Heart left ventricle (tissue), 16 donors: ENCODE results near the gene ARAP3. TPM values are rescaled to one million over a fixed set of nuclear protein-coding genes. Genes with fewer than 3 reads are reported as not detected.
A peak's percentile ranks its signal among the peaks of the same experiment; 100 is the strongest.

Experiments
- ATAC-seq, 4 donors: fragments of 200-7000 bp; cut with Tn5 transposase; one replicate each; pipeline ENCODE4 v1.9.1; 2020 to 2022; ENCODE audit warnings: moderate library complexity in 4 of 4, mild to moderate bottlenecking in 3 of 4, moderate number of reproducible peaks in 1 of 4
- DNase-seq, 5 donors: peaks; one replicate each; pipeline ENCODE4 v3.0.0-alpha.2; 2020
- H3K27ac ChIP-seq, 12 donors: fragments of 200-600 bp; sonication (generic) in 4 of 12; one replicate each; pipeline versions ENCODE4 v1.5.0 to v1.8.0; 2016 to 2022; ENCODE audit warnings: mild to moderate bottlenecking in 2 of 12
- H3K27me3 ChIP-seq, 9 donors: fragments of 200-600 bp; sonication (generic) in 2 of 9; one replicate each; pipeline versions ENCODE4 v1.5.1 to v1.8.0; 2016 to 2022; ENCODE audit warnings: mild to moderate bottlenecking in 3 of 9
- H3K36me3 ChIP-seq, 9 donors: fragments of 200-600 bp; sonication (generic) in 2 of 9; one replicate each; pipeline versions ENCODE4 v1.5.0 to v1.8.0; 2018 to 2022; ENCODE audit warnings: mild to moderate bottlenecking in 2 of 9
- H3K4me1 ChIP-seq, 12 donors: fragments of 200-600 bp; sonication (generic) in 4 of 12; one replicate each; pipeline versions ENCODE4 v1.5.0 to v1.8.0; 2016 to 2022; ENCODE audit warnings: mild to moderate bottlenecking in 3 of 12
- H3K4me3 ChIP-seq, 12 donors: fragments of 200-600 bp; sonication (generic) in 4 of 12; one replicate each; pipeline versions ENCODE4 v1.5.0 to v1.8.0; 2017 to 2022; ENCODE audit warnings: mild to moderate bottlenecking in 9 of 12, moderate library complexity in 4 of 12
- H3K9me3 ChIP-seq, 12 donors: fragments of 200-600 bp; sonication (generic) in 4 of 12; one replicate each; pipeline versions ENCODE4 v1.5.0 to v1.8.0; 2016 to 2022; ENCODE audit warnings: mild to moderate bottlenecking in 1 of 12
- CTCF ChIP-seq, 12 donors: fragments of 200-600 bp; sonication (generic) in 4 of 12; IDR thresholded peaks; one replicate each; pipeline versions ENCODE4 v1.5.0 to v1.8.0; 2018 to 2022; ENCODE audit warnings: antibody characterized with exemption in 12 of 12, mild to moderate bottlenecking in 5 of 12
- POLR2A ChIP-seq, 2 donors: fragments of 450-650 bp; IDR thresholded peaks; one replicate each; pipeline ENCODE4 v1.6.1; 2017; ENCODE audit warnings: antibody characterized with exemption in 2 of 2, mild to moderate bottlenecking in 2 of 2, moderate library complexity in 2 of 2
- WGBS, 4 donors: extraction: QIAGEN DNeasy Blood & Tissue Kit in 2 of 4; methylation state at CpG; one replicate each; pipeline versions ENCODE4 v1.1.5 to v1.1.7; 2013 to 2018; 5-methylcytosine and 5-hydroxymethylcytosine counted together
- intact Hi-C, 10 donors: fragments of 100-400 bp; cut with DNase I; formaldehyde crosslinking; loops; one replicate each; pipeline versions ENCODE4 v1.11.1 to v1.14.2; 2022
- polyA plus RNA-seq, 2 donors: library from polyadenylated mRNA; stranded (reverse); fragments of 200-250 nt; gene quantifications; one replicate each; pipeline ENCODE4 v1.2.3, GENCODE V29; 2013
- total RNA-seq, 9 donors: library from RNA; depleted of rRNA in 2 of 9; stranded (reverse); fragments of >200 nt in 2 of 9; fragmentation: NEBNext Ultra II Directional in 3 of 9; extraction: Animal tissue kit (Norgen Biotek cat#: 25700) in 3 of 9; gene quantifications; one replicate each; pipeline versions ENCODE4 v1.1.0 to v1.2.4, GENCODE V29; 2016 to 2023
- donor health status: ischemic (EF 13 %, LVEDD 7.1; RV severe dilation, severe dysfunction).
- donor health status: healthy with polysubstance abuse.
- donor health status: DM: no; HTN: yes; CAD: no.
- donor health status: DM: no; HTN: no; CAD: no.
- donor health status: ischemic (EF 25% LVEDD 6.9; RV normal size, moderate dysfunction).
- donor health status: ischemic (EF 25% LVEDD 5.7; RV mildly dilated, moderate dysfunction).
- donor health status: healthy.
- donor health status: DM: yes; HTN: yes; CAD: no.
- donor health status: ischemic (EF 35%, LVEDD 5.7; RV mildly dilated, moderate dysfunction).
- donor health status: nonischemic (EF 11% LVEDD 7.7; RV severe dilation, severe dysfunction).
- donor health status: DM: yes; HTN: yes; CAD: no.
- donor health status: PGD.
- donor health status: ischemic (EF 29% LVEDD 5.4; RV normal size, mild dysfunction).
- donor health status: nonischemic (EF 23%, LVEDD 6.1; RV moderate dilation, normal function).

Gene ARAP3
- total and polyA plus RNA-seq, 11 donors: 8.9 to 20.5 (median 13.8) TPM

- Histone ChIP-seq H3K9me3 (no peaks in the 10 kb centered on the region), H3K36me3 (no peaks in the 10 kb centered on the region), H3K4me3 (no peak overlapping the region), H3K4me1 (peaks cover 0 to 23% (median 15%) of the 10 kb centered on the region in 12 donors), H3K27ac (no peak overlapping the region), H3K27me3 (peaks cover 0 to 34% (median 9%) of the 10 kb centered on the region in 9 donors)
- intact Hi-C loops: loop anchor here in 2 of 10 donors (5.0 kb wide), 2 partner anchors 52 to 107 kb away; no protein-coding TSS in a partner anchor
- no peak for TF ChIP-seq POLR2A (IDR thresholded peaks at IDR 0.05)
- TF ChIP-seq CTCF (IDR thresholded peaks at IDR 0.05): no peak
- WGBS, 4 donors: 72 to 77% (median 73%) methylated on average over 1 of the region's 1 CpG
- no peak for ATAC-seq
- no peak for DNase-seq
Measured at GRCh38 chr5:141705469-141705868, 23.4 kb upstream of the ARAP3 start.

- no peak overlapping the region for H3K27ac ChIP-seq
- intact Hi-C loops: loop anchor here in 8 of 10 donors (5.0 kb wide), 3 partner anchors 52 to 177 kb away; no protein-coding TSS in a partner anchor
- no peak for ATAC-seq
- H3K27me3 ChIP-seq: peaks cover 0 to 37% (median 10%) of the 10 kb centered on the region in 9 donors
- no peak for DNase-seq
- peaks cover 0 to 23% (median 15%) of the 10 kb centered on the region in 12 donors for H3K4me1 ChIP-seq
- WGBS, 4 donors: 80 to 90% (median 85%) methylated on average over 1 of the region's 1 CpG
- H3K36me3 ChIP-seq: no peaks in the 10 kb centered on the region
- TF ChIP-seq CTCF (IDR thresholded peaks at IDR 0.05): no peak
- no peak for TF ChIP-seq POLR2A (IDR thresholded peaks at IDR 0.05)
- no peaks in the 10 kb centered on the region for H3K9me3 ChIP-seq
- no peak overlapping the region for H3K4me3 ChIP-seq
Measured at GRCh38 chr5:141704782-141705297, 22.8 kb upstream of the ARAP3 start.

GRCh38 chr5:141703133-141703561 lies 21.1 kb upstream of the ARAP3 start:
- intact Hi-C loops: loop anchor here in 9 of 10 donors (2.0 to 5.0 kb wide), 5 partner anchors 109 to 179 kb away; partner anchors contain the start of gene PCDH1 (in 3 of the 9)
- TF ChIP-seq CTCF (IDR thresholded peaks at IDR 0.05): no peak
- TF ChIP-seq POLR2A (IDR thresholded peaks at IDR 0.05): no peak
- 20 to 39% (median 24%) methylated on average over 16 of the region's 16 CpGs for WGBS, 4 donors
- no peaks in the 10 kb centered on the region for H3K9me3 ChIP-seq
- peaks cover 0 to 23% (median 15%) of the 10 kb centered on the region in 12 donors for H3K4me1 ChIP-seq
- no peaks in the 10 kb centered on the region for H3K36me3 ChIP-seq
- DNase-seq: no peak
- H3K27ac ChIP-seq: no peak overlapping the region
- H3K4me3 ChIP-seq: peak overlapping the region in 3 of 12 donors; percentile 49 to 62 (median 56)
- ATAC-seq: no peak
- peaks cover 0 to 39% (median 17%) of the 10 kb centered on the region in 9 donors for H3K27me3 ChIP-seq

GRCh38 chr5:141701360-141702119 lies 19.5 kb upstream of the ARAP3 start:
- peak overlapping the region in 8 of 12 donors; percentile 49 to 65 (median 58) for H3K4me3 ChIP-seq
- H3K9me3 ChIP-seq: no peaks in the 10 kb centered on the region
- TF ChIP-seq POLR2A (IDR thresholded peaks at IDR 0.05): no peak
- no peak for TF ChIP-seq CTCF (IDR thresholded peaks at IDR 0.05)
- peaks cover 0 to 23% (median 15%) of the 10 kb centered on the region in 12 donors for H3K4me1 ChIP-seq
- WGBS, 4 donors: 16 to 28% (median 20%) methylated on average over 16 of the region's 16 CpGs
- peak in 3 of 4 donors; percentile 19 to 47 (median 20) for ATAC-seq
- peaks cover 0 to 39% (median 17%) of the 10 kb centered on the region in 9 donors for H3K27me3 ChIP-seq
- intact Hi-C loops: loop anchor here (1.0 to 5.0 kb wide), 8 partner anchors 111 to 181 kb away; partner anchors contain the start of gene PCDH1 (in 4 of the 10)
- H3K36me3 ChIP-seq: no peaks in the 10 kb centered on the region
- peak overlapping the region in 4 of 12 donors; percentile 3 to 50 (median 22) for H3K27ac ChIP-seq
- peak in 2 of 5 donors; percentile 48 to 52 for DNase-seq
